ENCODE data around the gene TIMM17B.

DNA sequence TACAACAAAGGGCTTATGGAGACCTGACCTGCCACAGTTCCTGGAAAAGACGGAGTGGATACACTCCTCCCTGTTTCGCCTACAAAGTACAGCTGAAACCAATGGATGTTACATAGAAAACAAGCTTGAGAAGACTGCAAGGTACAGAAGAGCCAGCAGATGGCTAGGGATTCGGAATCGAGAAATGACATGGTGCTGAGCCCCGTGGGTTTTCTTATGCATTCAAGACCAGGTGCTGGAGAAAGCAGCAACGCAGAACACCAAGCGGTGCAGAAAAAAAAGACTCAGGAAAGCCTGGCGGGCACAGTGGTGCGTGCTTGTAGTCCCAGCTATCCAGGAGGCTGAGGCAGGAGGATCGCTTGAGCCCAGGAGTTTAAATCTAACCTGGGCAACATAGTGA lies 13.8 kb downstream of the TIMM17B start:
- TF ChIP-seq EZH2 (IDR thresholded peaks at IDR 0.05; ENCODE audit: borderline replicate concordance, insufficient read depth, low read depth, low read length, poor library complexity, severe bottlenecking), result no peak
- TF ChIP-seq, protein P1, sequence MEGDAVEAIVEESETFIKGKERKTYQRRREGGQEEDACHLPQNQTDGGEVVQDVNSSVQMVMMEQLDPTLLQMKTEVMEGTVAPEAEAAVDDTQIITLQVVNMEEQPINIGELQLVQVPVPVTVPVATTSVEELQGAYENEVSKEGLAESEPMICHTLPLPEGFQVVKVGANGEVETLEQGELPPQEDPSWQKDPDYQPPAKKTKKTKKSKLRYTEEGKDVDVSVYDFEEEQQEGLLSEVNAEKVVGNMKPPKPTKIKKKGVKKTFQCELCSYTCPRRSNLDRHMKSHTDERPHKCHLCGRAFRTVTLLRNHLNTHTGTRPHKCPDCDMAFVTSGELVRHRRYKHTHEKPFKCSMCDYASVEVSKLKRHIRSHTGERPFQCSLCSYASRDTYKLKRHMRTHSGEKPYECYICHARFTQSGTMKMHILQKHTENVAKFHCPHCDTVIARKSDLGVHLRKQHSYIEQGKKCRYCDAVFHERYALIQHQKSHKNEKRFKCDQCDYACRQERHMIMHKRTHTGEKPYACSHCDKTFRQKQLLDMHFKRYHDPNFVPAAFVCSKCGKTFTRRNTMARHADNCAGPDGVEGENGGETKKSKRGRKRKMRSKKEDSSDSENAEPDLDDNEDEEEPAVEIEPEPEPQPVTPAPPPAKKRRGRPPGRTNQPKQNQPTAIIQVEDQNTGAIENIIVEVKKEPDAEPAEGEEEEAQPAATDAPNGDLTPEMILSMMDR (IDR thresholded peaks at IDR 0.05), result no peak

Measured in B cell (primary cell).